HPDE6-E6E7 (cell line): ENCODE measurements around the gene PRR7.

Experiments
- DNase-seq: peaks from one replicate; pipeline ENCODE4 v3.0.0; 2011; ENCODE audit warnings: missing footprints; ENCODE audit errors: extremely low spot score

The PRR7 gene

GRCh38 chr5:177452688-177453638 is 6.3 kb downstream of the PRR7 start:
- no peak for DNase-seq

- no peak for DNase-seq
These were observed 7.3 kb downstream of the PRR7 start for GRCh38 chr5:177453852-177454396.

GRCh38 chr5:177454397-177455035 is 7.9 kb downstream of the PRR7 start:
- DNase-seq, result peak; percentile 95

DNA sequence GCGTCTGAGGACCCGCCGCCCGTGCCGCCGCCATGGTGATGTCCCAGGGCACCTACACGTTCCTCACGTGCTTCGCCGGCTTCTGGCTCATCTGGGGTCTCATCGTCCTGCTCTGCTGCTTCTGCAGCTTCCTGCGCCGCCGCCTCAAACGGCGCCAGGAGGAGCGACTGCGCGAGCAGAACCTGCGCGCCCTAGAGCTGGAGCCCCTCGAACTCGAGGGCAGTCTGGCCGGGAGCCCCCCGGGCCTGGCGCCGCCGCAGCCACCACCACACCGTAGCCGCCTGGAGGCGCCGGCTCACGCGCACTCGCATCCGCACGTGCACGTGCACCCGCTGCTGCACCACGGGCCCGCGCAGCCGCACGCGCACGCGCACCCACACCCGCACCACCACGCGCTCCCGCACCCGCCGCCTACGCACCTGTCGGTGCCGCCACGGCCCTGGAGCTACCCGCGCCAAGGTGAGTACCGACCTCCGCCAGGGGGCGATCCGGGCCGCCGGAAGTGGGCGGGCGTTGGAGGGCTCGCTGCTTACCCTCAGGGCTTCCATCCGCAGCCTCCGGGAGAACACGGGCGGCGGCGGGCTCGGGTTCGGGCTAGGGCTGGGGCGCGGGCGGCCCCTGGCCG is 8.5 kb downstream of the PRR7 start:
- peak; percentile 73 for DNase-seq

DNA sequence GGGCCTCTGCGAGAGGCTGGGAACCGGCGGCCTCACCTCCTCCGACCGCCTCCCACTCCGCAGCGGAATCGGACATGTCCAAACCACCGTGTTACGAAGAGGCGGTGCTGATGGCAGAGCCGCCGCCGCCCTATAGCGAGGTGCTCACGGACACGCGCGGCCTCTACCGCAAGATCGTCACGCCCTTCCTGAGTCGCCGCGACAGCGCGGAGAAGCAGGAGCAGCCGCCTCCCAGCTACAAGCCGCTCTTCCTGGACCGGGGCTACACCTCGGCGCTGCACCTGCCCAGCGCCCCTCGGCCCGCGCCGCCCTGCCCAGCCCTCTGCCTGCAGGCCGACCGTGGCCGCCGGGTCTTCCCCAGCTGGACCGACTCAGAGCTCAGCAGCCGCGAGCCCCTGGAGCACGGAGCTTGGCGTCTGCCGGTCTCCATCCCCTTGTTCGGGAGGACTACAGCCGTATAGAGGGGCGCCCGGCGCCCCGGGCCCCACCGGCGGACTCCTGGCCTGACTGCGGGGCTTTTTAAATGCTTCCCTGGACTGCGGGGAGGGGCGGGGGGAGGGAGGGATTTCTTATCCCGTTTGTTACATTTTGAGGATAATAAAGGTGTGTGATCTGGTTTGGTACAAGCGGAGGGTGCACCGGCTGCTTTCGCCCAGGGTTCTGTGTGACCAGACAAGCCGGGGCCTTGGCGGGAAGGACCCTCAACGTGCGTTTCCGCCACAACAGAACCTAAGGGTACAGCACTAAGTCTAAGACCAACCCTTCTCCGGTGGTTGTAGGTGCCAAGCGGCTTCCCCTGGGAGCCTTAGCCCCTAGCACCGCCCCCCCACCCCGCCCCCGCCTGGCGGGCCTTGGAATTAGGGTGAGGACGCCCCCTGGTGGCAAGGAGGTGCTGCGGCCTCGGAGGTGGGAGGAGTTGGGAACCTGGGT is 9.3 kb downstream of the PRR7 start:
- DNase-seq, result peak; percentile 94

- no peak for DNase-seq
These were observed 10.0 kb downstream of the PRR7 start for GRCh38 chr5:177456591-177456964.

- peak; percentile 95 for DNase-seq
These were observed 10.6 kb downstream of the PRR7 start for GRCh38 chr5:177456976-177457851.

- DNase-seq, result no peak
These were observed 11.5 kb downstream of the PRR7 start for GRCh38 chr5:177457852-177458681.

DNA sequence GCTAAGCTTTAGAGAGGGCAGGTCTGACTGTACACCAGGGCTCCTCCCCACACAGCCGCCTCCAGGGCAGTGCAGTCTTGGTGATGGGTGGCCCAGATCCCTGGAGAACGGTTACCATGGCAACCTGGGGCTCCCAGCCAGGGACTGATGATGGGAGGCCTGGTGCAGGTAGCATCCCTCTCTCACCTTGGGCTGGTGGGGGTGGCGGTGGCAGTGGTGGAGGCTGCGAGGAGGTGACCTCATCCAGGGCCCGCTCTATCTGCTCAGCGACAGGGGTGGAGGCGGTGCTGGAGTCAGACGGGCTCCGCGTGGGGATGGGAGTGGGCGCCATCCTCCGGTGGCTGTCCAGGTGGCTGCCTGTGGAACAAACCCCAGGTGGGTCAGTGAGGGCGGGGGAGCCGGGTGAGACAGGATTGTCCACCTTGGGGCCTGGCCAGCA is 12.3 kb downstream of the PRR7 start:
- no peak for DNase-seq

DNA sequence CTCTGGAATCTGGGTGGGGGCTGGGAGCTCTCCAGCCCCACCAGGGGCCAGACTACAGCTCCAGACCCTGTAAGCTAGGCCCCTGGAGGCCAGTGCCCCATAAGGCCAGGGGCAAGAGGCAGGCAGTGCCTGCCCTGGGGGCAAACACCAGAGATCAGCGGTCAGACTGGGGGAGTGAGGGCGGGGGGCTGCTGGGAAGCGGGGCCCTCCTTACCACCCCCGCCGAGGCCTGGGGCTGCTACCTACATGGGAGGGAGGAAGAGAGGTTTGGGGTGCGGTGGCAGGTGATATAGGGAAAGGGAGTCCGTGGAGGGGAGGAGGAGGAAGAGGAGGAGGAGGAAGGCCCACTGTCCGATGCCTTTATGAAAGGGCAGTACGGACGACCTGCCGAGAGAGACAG is 12.7 kb downstream of the PRR7 start:
- no peak for DNase-seq

- DNase-seq, result no peak
These were observed 13.4 kb downstream of the PRR7 start for GRCh38 chr5:177459819-177460628.

DNA sequence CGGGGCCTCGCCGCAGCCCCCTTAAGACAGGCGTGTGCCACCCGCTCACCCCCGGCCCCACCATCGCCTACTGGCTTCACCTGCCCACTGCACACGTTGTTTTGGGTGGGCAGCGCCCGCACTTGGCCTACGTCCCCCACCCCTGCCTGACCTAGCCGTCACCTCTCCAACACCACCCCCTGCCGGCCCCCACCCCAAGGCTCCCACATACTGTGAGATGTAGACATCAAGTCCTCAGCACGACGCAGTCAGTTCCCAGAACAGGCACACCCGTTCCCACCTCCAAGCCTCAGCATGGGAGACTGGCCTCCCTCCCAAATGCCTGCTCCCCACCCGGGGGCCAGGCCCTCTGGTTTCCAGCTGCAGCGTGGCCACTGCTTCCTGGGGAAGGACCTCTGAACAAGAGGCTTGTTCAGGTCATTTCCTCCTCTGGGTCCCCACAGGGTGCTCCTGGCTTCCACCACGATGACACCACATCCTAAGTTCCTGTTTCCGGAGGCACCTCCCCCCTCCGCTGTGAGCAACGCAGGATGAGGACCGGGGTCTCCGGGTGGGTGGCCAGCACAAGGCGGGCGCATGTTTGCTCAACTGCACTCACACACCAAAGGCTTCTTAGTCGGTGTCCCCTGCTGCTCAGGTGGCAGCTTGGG is 15.5 kb downstream of the PRR7 start:
- DNase-seq, result no peak

DNA sequence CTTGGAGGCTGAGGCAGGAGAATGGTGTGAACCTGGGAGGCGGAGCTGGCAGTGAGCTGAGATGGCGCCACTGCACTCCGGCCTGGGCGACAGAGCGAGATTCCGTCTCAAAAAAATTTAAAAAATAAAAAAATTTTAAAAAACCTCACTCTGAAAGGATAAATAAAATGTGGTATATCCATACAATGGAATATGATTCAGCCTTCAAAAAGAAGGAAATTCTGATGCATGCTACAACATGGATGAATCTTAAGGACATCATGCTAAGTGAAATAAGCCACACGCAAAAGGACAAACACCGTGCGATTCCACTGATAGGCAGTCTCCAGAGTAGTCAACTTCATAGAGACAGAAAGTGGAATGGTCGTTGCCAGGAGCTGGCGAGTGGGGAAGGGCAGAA is 18.4 kb downstream of the PRR7 start:
- DNase-seq, result no peak

GRCh38 chr5:177466861-177467260 is 20.2 kb downstream of the PRR7 start:
- no peak for DNase-seq

DNA sequence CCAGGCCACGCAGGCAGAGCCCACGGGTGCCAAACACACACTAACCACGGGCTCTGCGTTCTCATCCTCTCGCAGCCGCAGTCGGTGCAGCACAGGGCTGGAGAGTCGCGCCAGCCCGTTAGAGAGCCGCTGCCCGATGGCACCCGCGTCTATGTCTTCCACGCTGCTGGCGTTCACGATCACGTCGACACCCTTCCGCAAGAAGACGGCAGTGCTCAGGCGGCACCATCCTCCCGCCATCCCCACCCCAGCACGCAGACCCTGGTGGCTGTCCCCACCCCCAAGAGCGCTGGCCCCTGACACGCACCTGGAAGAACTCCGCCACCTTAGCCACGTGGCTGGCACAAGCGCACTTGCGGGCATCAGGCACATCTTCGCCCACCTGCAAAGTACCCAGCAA is 20.8 kb downstream of the PRR7 start:
- DNase-seq, result no peak

- no peak for DNase-seq
These were observed 21.7 kb downstream of the PRR7 start for GRCh38 chr5:177468329-177468684.

DNA sequence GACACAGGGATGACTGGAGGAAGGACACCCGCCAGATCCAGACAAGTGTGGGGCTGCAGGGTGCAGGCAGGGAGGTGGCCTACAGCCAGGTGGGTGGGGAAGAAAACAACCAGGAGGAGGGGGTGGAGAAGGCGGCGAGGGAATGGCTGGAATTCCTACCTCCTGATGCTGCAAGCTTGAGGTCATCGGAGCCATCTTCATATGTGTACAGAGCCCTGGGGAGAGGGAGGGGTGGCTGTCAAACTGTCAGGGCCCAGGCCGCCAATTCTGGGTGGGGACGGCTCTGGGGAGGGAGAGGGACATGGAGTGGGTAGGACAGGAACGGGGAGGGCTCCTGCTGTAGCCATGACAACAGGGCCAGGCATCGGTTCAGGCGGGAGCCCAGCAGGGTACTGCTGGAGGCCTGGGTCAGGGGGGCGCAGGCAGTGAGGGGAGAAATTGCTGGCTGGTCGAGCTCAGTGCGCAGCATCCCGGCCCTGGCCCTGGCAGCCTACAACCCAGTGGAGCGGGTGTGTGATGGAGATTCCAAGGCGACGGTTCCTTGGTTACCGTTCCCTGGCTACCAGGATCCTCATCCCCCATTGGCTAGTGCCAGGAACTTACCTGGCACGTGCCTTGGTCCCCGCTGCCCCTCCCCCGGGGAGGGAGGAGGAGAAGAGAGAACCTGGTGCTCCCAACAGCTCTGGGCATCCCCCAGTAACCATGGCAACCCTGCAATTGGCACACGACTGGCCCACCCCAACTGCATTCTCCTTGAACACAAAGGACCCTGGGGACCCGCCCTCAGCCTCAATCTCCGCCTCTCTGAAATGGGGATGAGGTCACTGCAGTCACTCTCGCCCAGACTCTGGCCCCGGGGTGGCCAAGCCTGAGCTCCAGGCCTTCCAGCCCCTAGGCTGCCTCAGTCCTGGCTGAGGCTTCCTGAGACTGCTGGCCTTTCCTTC is 22.3 kb downstream of the PRR7 start:
- no peak for DNase-seq
